ENCODE measurements around the gene BATF3.
A peak's percentile ranks its signal among the peaks of the same experiment; 100 is the strongest.

The BATF3 gene

GRCh38 chr1:212702672-212703071 is 3.0 kb upstream of the BATF3 start:
- no peak for DNase-seq

DNA sequence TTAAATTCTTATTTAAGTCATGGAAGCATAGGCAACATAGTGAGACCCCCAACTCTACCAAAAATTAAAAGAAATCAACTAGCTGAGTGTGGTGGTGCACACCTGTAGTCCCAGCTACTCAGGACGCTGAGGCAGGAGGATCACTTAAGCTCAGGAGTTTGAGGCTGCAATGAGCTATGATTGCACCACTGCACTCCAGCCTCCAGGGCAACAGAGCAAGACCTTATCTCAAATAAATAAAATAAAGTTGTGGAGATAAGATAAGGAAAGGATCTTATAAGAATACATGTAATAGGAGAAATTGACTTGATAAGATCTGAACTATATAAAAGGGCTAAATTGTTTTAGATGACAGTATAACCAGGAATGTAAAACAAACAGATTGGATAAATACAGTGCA is 2.3 kb upstream of the BATF3 start:
- no peak for DNase-seq

- no peak for DNase-seq
Observed at GRCh38 chr1:212700892-212701819, 1.5 kb upstream of the BATF3 start.

GRCh38 chr1:212700223-212700891 is 717 bp upstream of the BATF3 start:
- DNase-seq = peak; percentile 15

DNA sequence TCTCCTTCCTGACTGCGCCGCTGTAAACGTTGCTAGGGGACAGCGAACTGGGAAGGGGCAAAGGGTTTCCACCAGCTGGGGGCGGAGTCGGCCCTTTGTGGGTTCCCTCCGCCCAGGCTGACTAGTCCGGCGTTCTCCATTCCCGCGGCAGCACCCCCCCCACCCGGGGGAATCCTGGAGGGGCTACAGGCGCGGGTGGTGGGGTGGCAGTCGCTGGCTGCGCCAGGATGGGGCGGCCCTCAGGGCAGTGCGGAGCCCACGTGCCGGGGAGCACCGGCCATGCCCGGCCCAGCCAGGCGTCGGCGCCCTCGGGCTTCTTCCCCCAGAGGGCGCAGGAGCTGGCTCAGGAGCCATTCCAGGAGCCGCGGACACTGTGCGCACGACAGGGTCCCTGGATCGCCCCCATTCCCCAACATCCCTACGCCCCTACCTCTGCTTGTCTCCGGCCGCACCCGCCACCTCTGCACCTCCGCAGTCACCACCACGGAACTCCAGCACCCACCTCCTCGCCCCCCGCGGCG is 476 bp downstream of the BATF3 start:
- DNase-seq = peak; percentile 51

GRCh38 chr1:212698467-212699103 is 1.1 kb downstream of the BATF3 start:
- no peak for DNase-seq

DNA sequence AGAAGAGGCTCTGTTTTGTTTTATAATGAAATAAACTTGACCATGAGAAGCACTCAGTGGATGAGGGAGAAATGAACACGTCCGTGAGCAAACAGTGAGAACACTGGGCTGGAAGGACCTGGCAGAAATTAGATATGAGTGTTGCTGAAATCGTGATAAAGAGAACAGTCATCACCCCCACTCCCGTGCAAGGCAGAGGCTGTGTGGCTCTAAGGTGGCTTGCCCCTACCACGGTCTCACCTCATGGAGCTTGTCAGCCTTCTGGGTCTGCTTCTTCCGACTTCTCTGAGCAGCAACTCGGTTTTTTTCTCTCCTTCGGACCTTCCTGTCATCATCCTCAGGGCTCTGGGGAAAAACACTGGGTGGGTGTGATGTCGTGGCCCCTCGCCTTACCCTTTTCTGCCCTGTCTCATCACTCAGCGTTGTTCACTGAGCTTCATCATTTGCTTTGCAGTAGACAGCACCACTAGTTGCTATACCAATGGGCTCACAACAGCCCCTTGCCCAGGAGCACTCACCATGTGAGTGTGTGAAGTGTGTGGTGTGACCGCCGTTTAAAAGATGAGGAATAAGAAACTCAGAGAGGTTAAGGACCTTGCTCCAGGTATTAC is 2.8 kb downstream of the BATF3 start:
- DNase-seq = no peak

GRCh38 chr1:212692774-212693644 is 6.6 kb downstream of the BATF3 start:
- DNase-seq = no peak

GRCh38 chr1:212691561-212692071 is 8.0 kb downstream of the BATF3 start:
- no peak for DNase-seq

DNA sequence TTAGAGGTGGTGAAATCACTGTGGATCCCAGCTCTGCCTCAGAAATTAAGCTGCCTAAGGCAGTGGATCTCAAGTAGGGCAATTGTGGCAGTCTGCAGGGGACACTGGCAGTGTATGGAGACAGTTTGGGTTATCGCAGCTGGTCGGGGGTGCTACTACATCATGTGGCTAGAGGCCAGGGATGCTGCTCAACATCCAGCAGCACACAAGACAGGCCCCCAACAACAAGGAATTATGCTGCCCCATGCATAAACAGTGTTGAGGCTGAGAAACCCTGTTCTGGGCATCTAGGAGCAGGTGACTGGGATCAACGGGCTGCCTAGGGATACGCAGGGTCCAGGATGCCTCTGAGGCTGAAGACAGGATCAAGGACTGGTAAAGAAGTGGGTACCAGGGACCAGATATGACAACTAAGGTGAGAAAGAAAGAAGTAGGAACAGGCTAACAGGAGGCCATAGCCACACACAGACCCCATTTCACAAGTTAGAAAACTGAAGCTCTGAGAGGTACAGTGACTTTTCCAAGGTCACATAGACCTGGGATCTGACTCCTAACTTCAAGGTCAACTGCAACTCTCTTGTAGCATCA is 8.7 kb downstream of the BATF3 start:
- no peak for DNase-seq

- no peak for DNase-seq
Observed at GRCh38 chr1:212689758-212690529, 9.7 kb downstream of the BATF3 start.

- no peak for DNase-seq
Observed at GRCh38 chr1:212689196-212689725, 10.4 kb downstream of the BATF3 start.

- DNase-seq = no peak
Observed at GRCh38 chr1:212688341-212689047, 11.1 kb downstream of the BATF3 start.

- no peak for DNase-seq
Observed at GRCh38 chr1:212687811-212688210, 11.8 kb downstream of the BATF3 start.

- no peak for DNase-seq
Observed at GRCh38 chr1:212686591-212686990, 13.0 kb downstream of the BATF3 start.

GRCh38 chr1:212686069-212686468 is 13.6 kb downstream of the BATF3 start:
- no peak for DNase-seq

GRCh38 chr1:212685429-212685828 is 14.2 kb downstream of the BATF3 start:
- DNase-seq = no peak

DNA sequence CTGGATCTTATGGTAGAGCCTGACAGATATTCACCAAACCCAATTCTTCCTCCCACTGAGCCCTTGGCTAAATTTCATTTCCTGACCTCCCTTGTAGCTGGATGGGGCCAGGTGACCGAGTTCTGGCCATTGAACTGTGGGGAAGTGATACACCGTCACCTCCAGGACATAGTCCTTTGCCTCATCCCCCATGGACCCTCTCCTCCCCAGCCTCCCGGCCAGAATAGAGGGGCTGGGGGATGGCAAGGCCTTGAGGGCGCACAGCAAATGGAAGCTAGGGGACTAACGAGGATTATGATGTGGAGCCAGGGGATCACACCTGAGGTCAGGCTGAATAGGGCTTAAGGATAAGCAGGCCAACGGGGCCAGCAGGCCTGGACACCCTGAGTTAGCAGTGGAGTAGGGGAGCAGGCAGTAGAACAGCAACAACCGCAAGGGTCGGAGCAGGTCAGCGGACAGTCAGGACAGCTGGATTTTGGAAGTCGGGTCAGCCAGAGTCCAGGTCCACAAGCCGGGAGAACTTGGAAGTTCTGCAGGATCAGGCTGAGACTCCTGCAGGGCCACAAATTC is 15.0 kb downstream of the BATF3 start:
- no peak for DNase-seq

DNA sequence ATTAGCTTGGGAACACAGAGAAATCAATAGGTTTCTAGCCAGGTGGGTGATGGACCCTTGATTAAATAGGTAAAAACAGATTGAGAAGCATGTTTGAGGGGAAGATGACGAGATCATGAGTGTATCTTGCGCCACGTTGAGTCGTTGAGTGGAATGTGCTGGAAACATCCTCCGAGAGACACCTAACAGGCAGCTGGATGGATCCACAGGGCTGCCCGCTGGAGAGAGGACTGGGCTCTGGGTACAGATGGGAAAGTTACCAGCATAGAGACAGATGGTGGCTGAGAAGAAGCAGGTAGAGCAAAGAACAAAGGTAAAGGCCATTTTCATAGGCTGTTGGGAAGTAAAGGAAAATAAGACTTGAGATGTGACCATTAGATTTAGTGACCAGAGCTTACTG is 15.6 kb downstream of the BATF3 start:
- no peak for DNase-seq
